ENCODE data around the gene SLC39A1. TPM values are rescaled to one million over a fixed set of nuclear protein-coding genes. Genes with fewer than 3 reads are reported as not detected.

SLC39A1 gene
- total and polyA plus RNA-seq, 2 donors (not counting 3 experiments of a cell fraction or from before 2014, with no cell fraction given): 75.8 to 98.0 TPM

GRCh38 chr1:153944827-153945117 is 18.6 kb downstream of the SLC39A1 start:
- DNase-seq (ENCODE audit: low read depth, low spot score) (no peak), FAIRE-seq (no peak)
- peak overlapping the region in 2 of 3 experiments; percentile 42 to 88 for H3K4me3 ChIP-seq (replicated peaks in 1 of 3; ENCODE audit: insufficient read depth in 1 of 3, low read depth in 1 of 3, low read length in 3 of 3)
- BruUV-seq (replicated peaks): no TSS peak
- ChIA-PET CTCF (interaction anchor here (1.0 to 5.3 kb wide), 10 partner anchors 13 to 148 kb away, joined by 3 to 65 read pairs (median 23); partner anchors contain the start of genes CREB3L4, CRTC2, JTB and SLC39A1), POLR2A (no interaction called here)
- H3K36me3 ChIP-seq (ENCODE audit: control insufficient read depth in 2 of 2, extremely low read depth in 1 of 2, insufficient read depth in 2 of 2, low read length in 2 of 2): peaks cover 2 to 39% of the 10 kb centered on the region in 2 experiments
- H3K27ac ChIP-seq (ENCODE audit: insufficient read depth, low read depth, low read length): peak overlapping the region; percentile 63
- no peaks in the 10 kb centered on the region for H3K9me3 ChIP-seq (replicated peaks; ENCODE audit: control insufficient read depth, insufficient read depth, low read length)
- H3K4me2 ChIP-seq (ENCODE audit: insufficient read depth, low read length): peak overlapping the region; percentile 73
- H3K27me3 ChIP-seq (ENCODE audit: control insufficient read depth in 2 of 2, insufficient read depth in 2 of 2, low read length in 2 of 2): no peaks in the 10 kb centered on the region
- no peaks in the 10 kb centered on the region for H3K9me1 ChIP-seq (replicated peaks; ENCODE audit: control insufficient read depth, extremely low read depth, insufficient read depth, low read length)
- peaks cover 9% of the 10 kb centered on the region for H3K4me1 ChIP-seq (ENCODE audit: control insufficient read depth, extremely low read depth, insufficient read depth, low read length)
- no peaks in the 10 kb centered on the region for H4K20me1 ChIP-seq (replicated peaks; ENCODE audit: control insufficient read depth, extremely low read depth, insufficient read depth, low read length)
- intact Hi-C loops (cut with micrococcal nuclease) (no loop called here), dilution Hi-C loops (cut with MboI; ENCODE audit: extremely low pct_ligation_motif_present, low sequenced_read_pairs) (no loop called here)
- no peak overlapping the region for H3K9ac ChIP-seq (replicated peaks; ENCODE audit: extremely low read depth, insufficient read depth, low read length)
- no peak for TF ChIP-seq MAX (IDR thresholded peaks at IDR 0.05; ENCODE audit: insufficient read depth, insufficient read length)
- no peak for TF ChIP-seq EZH2 (IDR thresholded peaks at IDR 0.05; ENCODE audit: borderline replicate concordance, low read depth, low read length, severe bottlenecking)
- H3K79me2 ChIP-seq (ENCODE audit: control insufficient read depth, insufficient read depth, low read length): peaks cover 16% of the 10 kb centered on the region
- peak overlapping the region; percentile 8 for H2AFZ ChIP-seq (ENCODE audit: low read depth, low read length)

- no peaks in the 10 kb centered on the region for H3K9me3 ChIP-seq (replicated peaks; ENCODE audit: control insufficient read depth, insufficient read depth, low read length)
- ChIA-PET POLR2A (no interaction called here), CTCF (interaction anchor here (1.0 to 5.3 kb wide), 7 partner anchors 16 to 147 kb away, joined by 3 to 65 read pairs (median 34); partner anchors contain the start of genes CREB3L4 and JTB)
- H3K4me1 ChIP-seq (ENCODE audit: control insufficient read depth, extremely low read depth, insufficient read depth, low read length): peaks cover 9% of the 10 kb centered on the region
- peaks cover 2 to 42% of the 10 kb centered on the region in 2 experiments for H3K36me3 ChIP-seq (ENCODE audit: control insufficient read depth in 2 of 2, extremely low read depth in 1 of 2, insufficient read depth in 2 of 2, low read length in 2 of 2)
- BruUV-seq (replicated peaks): no TSS peak
- H3K79me2 ChIP-seq (ENCODE audit: control insufficient read depth, insufficient read depth, low read length): peaks cover 16% of the 10 kb centered on the region
- no peaks in the 10 kb centered on the region for H4K20me1 ChIP-seq (replicated peaks; ENCODE audit: control insufficient read depth, extremely low read depth, insufficient read depth, low read length)
- dilution Hi-C loops (cut with MboI; ENCODE audit: extremely low pct_ligation_motif_present, low sequenced_read_pairs) (no loop called here), intact Hi-C loops (cut with micrococcal nuclease) (no loop called here)
- H3K9me1 ChIP-seq (replicated peaks; ENCODE audit: control insufficient read depth, extremely low read depth, insufficient read depth, low read length): no peaks in the 10 kb centered on the region
- DNase-seq (ENCODE audit: low read depth, low spot score) (no peak), FAIRE-seq (peak; percentile 44)
- TF ChIP-seq FOS (IDR thresholded peaks at IDR 0.05; ENCODE audit: borderline replicate concordance, insufficient read depth, low read length) (no peak), MYC (IDR thresholded peaks at IDR 0.05; ENCODE audit: low read depth, low read length) (no peak), JUN (IDR thresholded peaks at IDR 0.05; ENCODE audit: borderline replicate concordance, insufficient read depth, insufficient read length, low read depth) (no peak), GATA2 (IDR thresholded peaks at IDR 0.05; ENCODE audit: insufficient read depth, insufficient read length, low read depth, low read length) (no peak), CTCF (IDR thresholded peaks at IDR 0.05; ENCODE audit: extremely low read depth in 1 of 2, insufficient read depth in 1 of 2, low read depth in 1 of 2, low read length in 2 of 2) (no peak), MAX (IDR thresholded peaks at IDR 0.05; ENCODE audit: insufficient read depth, insufficient read length) (no peak), POLR2AphosphoS5 (IDR thresholded peaks at IDR 0.05; ENCODE audit: insufficient read depth, low read depth, low read length) (no peak), EZH2 (IDR thresholded peaks at IDR 0.05; ENCODE audit: borderline replicate concordance, low read depth, low read length, severe bottlenecking) (no peak), POLR2A (IDR thresholded peaks at IDR 0.05; ENCODE audit: low read depth, low read length) (no peak)
- H3K27me3 ChIP-seq (ENCODE audit: control insufficient read depth in 2 of 2, insufficient read depth in 2 of 2, low read length in 2 of 2): no peaks in the 10 kb centered on the region
- no peak overlapping the region for H3K4me3 ChIP-seq (replicated peaks in 1 of 3; ENCODE audit: insufficient read depth in 1 of 3, low read depth in 1 of 3, low read length in 3 of 3)
- H3K9ac ChIP-seq (replicated peaks; ENCODE audit: extremely low read depth, insufficient read depth, low read length): no peak overlapping the region
- peak overlapping the region; percentile 73 for H3K4me2 ChIP-seq (ENCODE audit: insufficient read depth, low read length)
- H2AFZ ChIP-seq (ENCODE audit: low read depth, low read length): no peak overlapping the region
- H3K27ac ChIP-seq (ENCODE audit: insufficient read depth, low read depth, low read length): no peak overlapping the region
These were observed 19.1 kb downstream of the SLC39A1 start for GRCh38 chr1:153944005-153944826.
